ENCODE measurements around the gene SMAD9.

DNA sequence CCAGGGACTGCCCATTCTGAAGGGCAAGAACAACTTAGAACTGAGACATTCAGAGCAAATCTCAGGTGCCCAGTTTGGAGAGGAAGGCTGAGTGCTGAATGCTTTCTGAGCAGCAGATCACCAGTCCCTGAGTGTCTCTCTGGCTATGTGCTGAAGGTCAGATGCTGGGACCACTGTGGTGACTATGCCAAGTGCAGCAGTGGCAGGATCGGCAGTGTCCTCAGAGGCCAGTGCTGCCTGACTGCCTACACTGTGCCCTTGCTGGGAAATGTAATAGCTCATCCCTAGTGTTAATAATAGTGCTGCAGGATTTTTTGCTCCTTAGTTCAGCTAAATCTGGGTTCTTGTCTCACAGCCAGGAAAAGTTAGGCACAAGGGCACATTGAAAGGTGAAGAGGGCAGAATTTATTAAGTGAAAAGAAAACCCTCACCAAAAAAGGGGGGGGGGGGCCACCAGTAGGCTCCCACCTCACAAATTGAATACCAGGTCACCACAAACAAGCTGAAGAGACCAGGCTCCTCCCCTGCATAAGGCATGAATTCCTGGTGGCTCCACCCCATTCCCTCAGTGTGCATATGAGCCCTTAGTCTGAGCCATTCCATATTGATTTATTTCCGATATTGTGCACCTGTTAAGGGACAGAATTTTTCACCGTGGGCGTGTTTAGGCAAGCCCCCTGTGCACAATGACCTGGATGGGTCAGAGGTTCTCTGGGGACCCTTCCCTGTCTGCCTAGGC, 82.5 kb downstream of the SMAD9 start:
- TF ChIP-seq, protein P1, sequence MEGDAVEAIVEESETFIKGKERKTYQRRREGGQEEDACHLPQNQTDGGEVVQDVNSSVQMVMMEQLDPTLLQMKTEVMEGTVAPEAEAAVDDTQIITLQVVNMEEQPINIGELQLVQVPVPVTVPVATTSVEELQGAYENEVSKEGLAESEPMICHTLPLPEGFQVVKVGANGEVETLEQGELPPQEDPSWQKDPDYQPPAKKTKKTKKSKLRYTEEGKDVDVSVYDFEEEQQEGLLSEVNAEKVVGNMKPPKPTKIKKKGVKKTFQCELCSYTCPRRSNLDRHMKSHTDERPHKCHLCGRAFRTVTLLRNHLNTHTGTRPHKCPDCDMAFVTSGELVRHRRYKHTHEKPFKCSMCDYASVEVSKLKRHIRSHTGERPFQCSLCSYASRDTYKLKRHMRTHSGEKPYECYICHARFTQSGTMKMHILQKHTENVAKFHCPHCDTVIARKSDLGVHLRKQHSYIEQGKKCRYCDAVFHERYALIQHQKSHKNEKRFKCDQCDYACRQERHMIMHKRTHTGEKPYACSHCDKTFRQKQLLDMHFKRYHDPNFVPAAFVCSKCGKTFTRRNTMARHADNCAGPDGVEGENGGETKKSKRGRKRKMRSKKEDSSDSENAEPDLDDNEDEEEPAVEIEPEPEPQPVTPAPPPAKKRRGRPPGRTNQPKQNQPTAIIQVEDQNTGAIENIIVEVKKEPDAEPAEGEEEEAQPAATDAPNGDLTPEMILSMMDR (conservative IDR thresholded peaks at IDR 0.05; ENCODE audit: low read depth, low read length) = no peak
- TF ChIP-seq POLR2A (IDR thresholded peaks at IDR 0.05; ENCODE audit: low read depth, low read length) (no peak), CEBPB (IDR thresholded peaks at IDR 0.05; ENCODE audit: low read depth, low read length) (no peak)
